Renal pelvis (tissue), 4 donors: ENCODE results near the gene SFSWAP. TPM values are rescaled to one million over a fixed set of nuclear protein-coding genes. Genes with fewer than 3 reads are reported as not detected.
"Not testable (repeated sequence)": the region's sequence is repeated elsewhere in the genome, so short reads cannot be mapped to it uniquely, and the experiment has no call there.

ENCODE experiments used
- DNase-seq: peaks from one replicate; pipeline ENCODE4 v3.0.0-alpha.2; 2013
- polyA plus RNA-seq, 3 donors: library from polyadenylated mRNA; unstranded; fragments of 120-200 nt; gene quantifications; one replicate each; pipeline ENCODE4 v1.2.1, GENCODE V29; 2013; ENCODE audit not compliant: insufficient read length in 3 of 3

SFSWAP gene
- polyA plus RNA-seq, 3 donors = 44.7 to 61.5 (median 55.2) TPM

- DNase-seq = no peak
Measured at GRCh38 chr12:131806674-131807073, 95.8 kb downstream of the SFSWAP start.

DNA sequence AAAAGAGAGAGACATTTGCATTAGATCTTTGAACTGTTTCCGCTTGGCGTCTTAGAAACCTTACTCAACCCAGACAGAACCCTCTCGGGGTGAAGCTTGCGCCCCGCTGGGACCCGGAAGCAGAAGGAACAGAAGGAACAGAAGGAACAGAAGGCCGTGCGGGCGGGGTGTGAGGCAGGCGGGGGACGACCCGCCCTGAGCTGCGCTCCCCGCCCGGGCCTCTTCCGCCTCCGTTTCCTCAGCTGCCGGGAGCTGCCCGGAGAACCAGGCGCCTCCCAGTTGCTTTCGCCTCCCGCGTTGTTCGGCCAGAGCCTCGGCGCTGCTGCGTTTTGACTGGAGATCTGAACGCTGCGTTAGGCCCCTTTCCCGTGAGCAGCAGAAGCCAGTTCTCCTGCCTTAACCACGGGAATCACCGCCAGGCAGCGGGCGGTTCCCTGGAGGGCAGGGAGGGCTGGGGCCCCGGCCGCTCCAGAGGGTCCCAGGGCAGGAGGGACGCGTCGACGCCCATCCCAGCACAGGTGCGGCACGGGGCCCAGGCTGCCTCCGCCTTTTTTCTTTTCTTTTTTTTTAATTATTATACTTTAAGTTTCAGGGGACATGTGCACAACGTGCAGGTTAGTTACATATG is 98.0 kb downstream of the SFSWAP start:
- DNase-seq = no peak

DNA sequence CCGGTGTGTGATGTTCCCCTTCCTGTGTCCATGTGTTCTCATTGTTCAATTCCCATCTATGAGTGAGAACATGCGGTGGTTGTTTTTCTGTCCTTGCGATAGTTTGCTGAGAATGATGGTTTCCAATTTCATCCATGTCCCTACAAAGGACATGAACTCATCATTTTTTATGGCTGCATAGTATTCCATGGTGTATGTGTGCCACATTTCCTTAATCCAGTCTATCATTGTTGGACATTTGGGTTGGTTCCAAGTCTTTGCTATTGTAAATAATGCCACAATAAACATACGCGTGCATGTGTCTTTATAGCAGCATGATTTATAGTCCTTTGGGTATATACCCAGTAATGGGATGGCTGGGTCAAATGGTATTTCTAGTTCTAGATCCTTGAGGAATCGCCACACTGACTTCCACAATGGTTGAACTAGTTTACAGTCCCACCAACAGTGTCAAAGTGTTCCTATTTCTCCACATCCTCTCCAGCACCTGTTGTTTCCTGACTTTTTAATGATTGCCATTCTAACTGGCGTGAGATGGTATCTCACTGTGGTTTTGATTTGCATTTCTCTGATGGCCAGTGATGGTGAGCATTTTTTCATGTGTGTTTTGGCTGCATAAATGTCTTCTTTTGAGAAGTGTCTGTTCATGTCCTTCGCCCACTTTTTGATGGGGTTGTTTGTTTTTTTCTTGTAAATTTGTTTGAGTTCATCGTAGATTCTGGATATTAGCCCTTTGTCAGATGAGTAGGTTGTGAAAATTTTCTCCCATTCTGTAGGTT is 98.8 kb downstream of the SFSWAP start:
- not testable (repeated sequence) for DNase-seq

GRCh38 chr12:131810726-131811125 is 99.8 kb downstream of the SFSWAP start:
- DNase-seq = no peak

DNA sequence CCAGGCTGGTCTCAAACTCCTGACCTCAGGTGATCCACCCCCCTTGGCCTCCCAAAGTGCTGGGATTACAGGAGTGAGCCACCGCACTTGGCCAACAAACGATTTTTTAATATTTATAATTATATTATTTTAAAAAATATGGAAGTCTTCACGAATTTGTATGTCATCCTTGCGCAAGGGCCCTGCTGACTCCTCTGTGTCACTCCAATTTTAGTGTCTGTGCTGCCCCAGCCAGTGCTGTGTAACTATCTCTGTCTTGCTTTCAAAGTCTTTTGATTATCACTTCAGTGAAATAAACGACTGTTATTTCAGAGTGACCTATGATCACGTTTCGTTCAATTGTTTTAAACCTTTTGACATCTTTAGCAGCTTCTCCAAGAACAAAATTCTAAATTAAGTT is 104.2 kb downstream of the SFSWAP start:
- DNase-seq = no peak

GRCh38 chr12:131816495-131816894 is 105.6 kb downstream of the SFSWAP start:
- no peak for DNase-seq

DNA sequence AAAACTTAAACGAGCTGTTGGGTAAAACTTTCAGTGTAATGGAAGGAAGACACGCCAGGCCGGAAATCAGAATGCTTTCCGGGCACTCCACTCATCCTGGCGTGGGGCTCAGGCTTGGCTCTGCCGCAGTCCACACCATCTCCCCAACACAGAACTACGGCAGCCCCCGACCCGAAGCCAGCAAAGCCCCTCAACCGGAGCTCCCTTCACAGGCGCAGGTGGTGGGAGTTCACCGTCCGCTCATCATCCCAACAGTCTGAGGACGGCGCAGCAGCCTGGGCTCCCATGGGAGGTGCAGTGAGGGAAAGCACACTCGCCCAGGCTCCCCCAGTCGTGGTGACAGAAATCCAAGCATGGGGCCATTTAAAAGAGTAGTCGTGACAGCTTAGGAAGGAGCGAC is 106.4 kb downstream of the SFSWAP start:
- no peak for DNase-seq

GRCh38 chr12:131818821-131819585 is 108.1 kb downstream of the SFSWAP start:
- no peak for DNase-seq

GRCh38 chr12:131824450-131824849 is 113.6 kb downstream of the SFSWAP start:
- no peak for DNase-seq

DNA sequence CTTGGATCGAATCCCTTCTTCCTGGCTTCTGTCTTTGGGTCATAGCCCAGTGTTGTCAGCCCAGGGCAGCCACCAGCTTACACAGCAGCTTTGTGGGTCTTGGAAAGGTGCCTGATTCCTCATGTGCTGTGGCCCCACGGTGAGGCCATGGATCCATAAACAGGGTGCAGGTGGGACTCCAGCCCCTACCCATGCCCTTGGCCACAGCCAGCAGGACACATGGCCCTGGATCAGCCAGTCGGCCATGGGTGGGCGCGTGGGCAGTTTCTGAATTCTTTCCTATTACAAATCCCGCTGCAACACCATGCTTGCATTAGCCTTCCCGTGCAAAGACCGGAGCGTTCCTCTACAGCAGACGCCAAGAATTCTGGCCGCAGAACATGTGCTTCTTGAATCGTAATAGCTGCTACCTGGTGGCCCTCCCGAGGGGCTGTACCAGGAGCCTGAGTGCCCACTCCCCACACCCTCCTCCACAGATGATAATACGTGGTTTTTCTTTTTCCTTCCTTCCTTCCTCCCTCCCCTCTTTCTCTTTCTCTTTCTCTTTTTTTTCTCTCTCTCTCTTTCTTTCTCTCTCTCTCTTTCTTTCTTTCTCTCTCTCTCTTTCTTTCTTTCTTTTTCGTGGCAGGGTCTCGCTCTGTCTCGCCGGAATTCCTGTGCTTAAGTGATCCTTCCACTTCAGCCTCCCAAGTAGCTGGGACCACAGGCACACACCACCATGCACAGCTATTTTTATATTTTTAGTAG is 114.4 kb downstream of the SFSWAP start:
- no peak for DNase-seq

- no peak for DNase-seq
Measured at GRCh38 chr12:131826097-131826928, 115.4 kb downstream of the SFSWAP start.

- no peak for DNase-seq
Measured at GRCh38 chr12:131827961-131828534, 117.2 kb downstream of the SFSWAP start, which contains the start of gene MMP17. TSS of gene MMP17 (plus strand) at chr12:131828393. CDS start at chr12:131828495, 102 bp downstream.

DNA sequence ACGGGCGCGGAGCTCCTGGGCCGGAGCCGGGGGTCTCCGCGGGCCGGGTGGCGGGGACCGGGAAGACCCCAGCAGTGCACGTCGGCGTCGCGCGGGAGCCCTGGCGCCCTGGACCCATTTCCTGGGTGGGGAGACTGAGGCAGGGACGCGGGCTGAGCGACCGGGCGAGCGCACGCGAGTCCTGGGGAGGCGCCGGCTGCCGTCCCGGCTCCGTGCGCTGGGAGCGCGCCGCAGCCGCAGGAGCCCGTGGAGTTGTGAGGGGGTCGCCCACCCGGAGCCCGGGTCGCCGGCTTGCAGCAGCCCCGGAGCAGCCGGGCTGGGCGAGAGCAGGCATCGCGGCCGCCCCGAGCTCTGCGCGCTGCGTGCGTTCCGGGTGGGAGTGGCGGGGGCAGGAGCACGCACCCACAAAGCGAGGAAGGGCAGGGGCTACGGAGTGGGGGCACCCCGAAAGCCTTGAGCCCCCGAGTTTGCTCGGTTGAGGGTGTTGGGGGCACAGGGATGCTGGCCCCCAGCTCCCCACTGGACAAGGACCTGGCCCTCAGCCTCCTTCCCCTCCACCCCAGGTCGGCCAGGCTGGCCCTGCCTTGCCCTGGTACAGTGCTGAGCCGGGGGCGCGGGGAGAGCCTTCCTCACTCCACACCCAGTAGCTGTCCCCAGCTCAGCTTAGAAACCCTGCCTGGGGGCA is 117.9 kb downstream of the SFSWAP start:
- no peak for DNase-seq

GRCh38 chr12:131829356-131829747 is 118.5 kb downstream of the SFSWAP start:
- no peak for DNase-seq

- DNase-seq = no peak
Measured at GRCh38 chr12:131829791-131830334, 119.0 kb downstream of the SFSWAP start.

DNA sequence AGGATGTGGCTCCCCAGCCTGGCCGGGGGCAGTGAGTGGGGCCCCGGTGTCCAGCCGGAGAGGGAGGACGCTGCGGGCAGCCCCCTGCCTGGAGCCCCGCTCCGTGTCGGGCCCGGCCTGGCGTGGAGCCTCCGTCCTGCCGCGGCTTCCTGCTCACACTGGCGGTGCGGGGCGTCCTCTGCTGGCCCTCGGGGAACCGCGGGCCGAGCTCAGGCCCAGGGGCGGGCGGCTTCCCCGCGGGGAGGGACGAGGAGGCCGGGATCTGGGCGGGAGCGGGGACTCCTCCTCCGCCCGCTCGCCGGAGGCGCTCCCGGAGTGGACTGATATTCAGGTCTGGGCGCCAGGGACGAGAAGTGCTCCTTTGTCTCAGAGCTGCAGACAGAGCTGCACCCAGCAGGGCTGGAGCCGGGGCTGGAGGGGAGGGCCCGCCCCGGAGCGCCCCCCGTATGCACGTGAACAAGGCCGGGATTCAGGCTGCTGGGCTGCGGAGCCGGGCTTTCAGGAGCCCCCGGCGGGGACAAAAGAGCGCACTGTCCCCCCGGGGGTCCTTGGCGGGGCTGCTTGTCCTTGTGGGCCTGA is 119.5 kb downstream of the SFSWAP start:
- DNase-seq = peak; percentile 53

DNA sequence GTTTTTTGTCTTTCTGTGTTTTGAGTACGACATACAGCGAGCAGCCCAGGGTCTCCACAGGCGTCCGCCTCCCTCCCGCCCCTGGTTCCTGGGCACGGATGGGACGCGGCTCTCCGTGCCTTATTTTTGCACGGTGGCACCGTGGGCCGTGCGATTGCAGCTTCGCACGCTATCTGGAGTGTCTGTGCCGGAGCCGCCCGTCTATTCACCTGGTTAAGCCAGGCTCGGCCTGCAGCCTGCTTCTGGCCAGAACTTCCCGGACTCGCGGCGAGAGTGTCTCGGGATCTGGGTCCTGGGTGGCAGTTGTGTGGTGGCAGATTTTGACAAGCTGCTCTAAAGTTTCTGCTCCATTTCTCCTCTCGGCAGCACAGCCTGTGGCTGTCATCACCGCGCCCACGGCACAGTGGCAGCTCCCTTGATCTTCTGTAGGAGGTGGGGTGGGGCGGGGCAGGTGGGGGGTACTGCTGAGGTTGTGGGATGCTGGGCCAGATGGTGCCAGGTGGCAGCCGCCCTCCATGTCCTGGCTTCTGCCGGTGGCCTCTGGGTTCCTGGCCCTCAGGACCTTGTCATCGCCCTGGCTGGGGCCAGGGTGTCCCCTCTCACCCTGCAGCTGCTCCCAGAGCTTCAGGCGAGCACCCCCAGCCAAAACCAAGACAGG is 120.2 kb downstream of the SFSWAP start:
- DNase-seq = no peak

- DNase-seq = no peak
Measured at GRCh38 chr12:131831635-131832041, 120.7 kb downstream of the SFSWAP start.
